NB4 (cell line): ENCODE results near the gene CTNNA2.
A peak's percentile ranks its signal among the peaks of the same experiment; 100 is the strongest.

Experiments used
- DNase-seq: peaks from one replicate; pipeline ENCODE4 v3.0.0; 2010; ENCODE audit warnings: low read depth
- H3K4me3 ChIP-seq: one replicate; pipeline ENCODE4 v1.5.1; 2011; ENCODE audit warnings: mild to moderate bottlenecking, low read depth, low read length, moderate library complexity
- MYC ChIP-seq: IDR thresholded peaks from 2 replicates; pipeline ENCODE4 v1.6.1; 2011; ENCODE audit warnings: low read depth, low read length
- POLR2A ChIP-seq: IDR thresholded peaks from 2 replicates; pipeline ENCODE4 v1.6.1; 2011; ENCODE audit warnings: mild to moderate bottlenecking; ENCODE audit not compliant: insufficient read length; ENCODE audit errors: extremely low read depth
- TF ChIP-seq, protein P1 (sequence below): IDR thresholded peaks from 2 replicates; pipeline ENCODE4 v1.6.1; 2011; ENCODE audit warnings: low read depth, low read length
- TF ChIP-seq, protein P2 (sequence below): IDR thresholded peaks from one replicate; pipeline ENCODE4 v1.5.1; 2012; ENCODE audit warnings: low read depth, low read length

The CTNNA2 gene

DNA sequence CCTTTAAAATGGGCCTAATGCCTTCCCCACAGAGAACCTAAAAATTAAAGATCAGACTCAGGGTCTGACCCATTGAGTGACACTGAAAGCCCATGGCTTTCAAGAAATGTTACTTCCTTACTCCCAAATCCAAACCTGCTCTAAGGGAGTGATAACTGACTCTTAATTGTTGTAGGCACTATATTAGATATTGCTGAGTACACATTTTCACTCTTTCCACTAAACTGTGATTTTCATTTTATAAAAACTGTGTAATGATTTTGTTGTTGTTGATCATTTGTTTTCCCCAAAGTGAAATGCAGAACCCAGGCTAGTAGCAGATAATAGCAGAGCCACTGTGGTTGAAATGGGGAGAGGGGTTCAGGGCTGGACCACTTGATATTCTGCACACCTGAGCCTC, 704.6 kb downstream of the CTNNA2 start:
- no peak overlapping the region for H3K4me3 ChIP-seq
- DNase-seq, result no peak
- TF ChIP-seq, protein P1, sequence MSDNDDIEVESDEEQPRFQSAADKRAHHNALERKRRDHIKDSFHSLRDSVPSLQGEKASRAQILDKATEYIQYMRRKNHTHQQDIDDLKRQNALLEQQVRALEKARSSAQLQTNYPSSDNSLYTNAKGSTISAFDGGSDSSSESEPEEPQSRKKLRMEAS, result no peak
- TF ChIP-seq MYC (no peak), POLR2A (no peak)
- TF ChIP-seq, protein P2, sequence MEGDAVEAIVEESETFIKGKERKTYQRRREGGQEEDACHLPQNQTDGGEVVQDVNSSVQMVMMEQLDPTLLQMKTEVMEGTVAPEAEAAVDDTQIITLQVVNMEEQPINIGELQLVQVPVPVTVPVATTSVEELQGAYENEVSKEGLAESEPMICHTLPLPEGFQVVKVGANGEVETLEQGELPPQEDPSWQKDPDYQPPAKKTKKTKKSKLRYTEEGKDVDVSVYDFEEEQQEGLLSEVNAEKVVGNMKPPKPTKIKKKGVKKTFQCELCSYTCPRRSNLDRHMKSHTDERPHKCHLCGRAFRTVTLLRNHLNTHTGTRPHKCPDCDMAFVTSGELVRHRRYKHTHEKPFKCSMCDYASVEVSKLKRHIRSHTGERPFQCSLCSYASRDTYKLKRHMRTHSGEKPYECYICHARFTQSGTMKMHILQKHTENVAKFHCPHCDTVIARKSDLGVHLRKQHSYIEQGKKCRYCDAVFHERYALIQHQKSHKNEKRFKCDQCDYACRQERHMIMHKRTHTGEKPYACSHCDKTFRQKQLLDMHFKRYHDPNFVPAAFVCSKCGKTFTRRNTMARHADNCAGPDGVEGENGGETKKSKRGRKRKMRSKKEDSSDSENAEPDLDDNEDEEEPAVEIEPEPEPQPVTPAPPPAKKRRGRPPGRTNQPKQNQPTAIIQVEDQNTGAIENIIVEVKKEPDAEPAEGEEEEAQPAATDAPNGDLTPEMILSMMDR, result no peak

DNA sequence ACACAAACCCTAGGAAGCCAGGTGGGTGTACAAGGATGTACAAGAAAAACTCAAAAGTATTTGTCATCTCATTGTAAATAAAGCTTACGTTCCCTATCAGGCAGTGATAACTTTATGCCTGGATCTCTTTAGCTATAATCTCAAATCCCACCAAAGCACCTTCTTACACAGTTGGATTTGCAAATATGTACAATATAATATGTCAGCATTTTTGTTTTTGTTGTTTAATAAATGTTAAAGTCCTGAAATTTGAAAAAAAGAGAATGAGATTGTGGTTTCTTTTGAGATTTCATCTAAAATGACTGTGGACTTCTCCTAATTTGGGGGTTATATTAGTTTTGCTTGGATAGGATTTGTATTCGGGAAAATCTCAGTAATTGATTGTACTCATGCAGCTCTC, 709.8 kb downstream of the CTNNA2 start:
- no peak overlapping the region for H3K4me3 ChIP-seq
- no peak for DNase-seq
- TF ChIP-seq POLR2A, result no peak
- TF ChIP-seq, protein P2, result no peak

DNA sequence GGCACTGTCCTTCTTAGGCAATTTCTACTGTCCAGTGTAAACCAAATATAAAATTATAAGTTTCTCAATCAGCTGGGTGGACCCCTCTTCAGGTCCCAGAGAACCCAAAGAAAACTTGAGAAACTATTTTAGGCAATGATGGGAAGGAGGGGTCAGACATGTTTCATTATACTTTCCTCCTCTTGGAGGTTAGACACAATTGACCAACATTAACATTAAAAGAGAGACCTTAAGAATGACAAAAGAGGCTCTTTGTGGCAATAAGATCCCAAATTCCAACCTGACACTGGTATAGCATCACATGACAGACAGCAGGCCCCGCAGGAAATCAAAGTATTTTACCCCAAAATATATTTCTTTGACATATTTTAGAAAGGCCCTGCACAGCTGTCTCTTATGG, 718.6 kb downstream of the CTNNA2 start:
- no peak overlapping the region for H3K4me3 ChIP-seq
- no peak for DNase-seq
- TF ChIP-seq, protein P2, result no peak
- no peak for TF ChIP-seq MYC
- TF ChIP-seq POLR2A, result no peak
- TF ChIP-seq, protein P1, result no peak

DNA sequence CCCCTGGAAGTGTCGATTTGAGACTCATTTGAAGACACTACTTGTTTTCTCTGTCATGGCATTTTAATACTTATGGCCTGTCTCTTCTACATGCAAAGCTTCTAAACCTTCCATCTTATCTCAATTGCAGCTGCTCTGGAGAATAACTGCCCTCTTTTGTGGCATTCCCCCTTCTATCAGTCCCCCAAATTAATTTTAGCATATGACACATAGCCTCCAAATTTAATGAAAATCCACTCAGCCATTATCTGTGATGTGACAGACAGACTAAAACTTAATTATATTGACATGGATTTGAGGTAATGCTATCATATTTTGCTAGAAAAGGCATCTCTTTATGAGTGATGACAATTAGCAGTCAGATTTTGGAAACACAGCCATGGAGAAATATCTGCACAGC, 720.5 kb downstream of the CTNNA2 start:
- no peak overlapping the region for H3K4me3 ChIP-seq
- TF ChIP-seq, protein P2, result no peak
- TF ChIP-seq POLR2A, result no peak
- no peak for DNase-seq

DNA sequence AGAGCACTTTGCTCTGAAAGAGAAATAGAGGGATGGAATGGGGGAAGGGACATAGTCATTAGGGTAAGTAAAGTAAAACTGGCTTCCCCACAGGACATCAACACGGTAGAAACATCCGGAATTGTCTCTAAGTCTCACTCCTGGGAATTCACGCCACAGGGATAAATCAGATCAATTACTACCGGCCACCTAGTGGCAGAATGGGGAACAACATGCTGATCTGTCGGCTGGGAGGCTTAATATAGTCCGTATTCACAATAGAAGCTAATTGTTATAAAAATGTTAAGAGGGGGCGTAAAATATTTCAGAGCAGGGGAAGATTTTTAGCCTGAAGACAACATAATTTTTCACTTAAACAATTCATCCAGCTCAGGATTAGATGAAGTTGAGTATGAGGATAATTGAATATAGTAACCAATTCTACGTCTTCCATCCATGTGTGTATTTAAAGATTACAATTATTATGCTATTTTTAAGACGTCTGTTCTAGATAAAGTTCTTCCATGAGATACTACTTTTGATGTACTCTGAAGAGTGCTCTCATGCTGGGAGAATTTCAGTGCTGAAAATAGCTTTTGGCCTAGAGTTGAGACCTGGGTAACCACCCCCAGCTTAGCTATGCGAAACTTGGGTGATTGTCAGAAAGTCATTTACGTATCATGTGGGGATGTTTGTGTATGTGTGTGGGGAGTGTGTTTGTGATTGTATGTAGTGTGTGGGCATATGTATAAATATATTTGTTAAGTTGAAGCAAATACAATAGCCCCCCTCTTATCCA, 726.0 kb downstream of the CTNNA2 start:
- TF ChIP-seq POLR2A, result no peak
- TF ChIP-seq, protein P1, result no peak
- TF ChIP-seq, protein P2, result peak; percentile 81
- no peak overlapping the region for H3K4me3 ChIP-seq
- DNase-seq, result peak; percentile 42

DNA sequence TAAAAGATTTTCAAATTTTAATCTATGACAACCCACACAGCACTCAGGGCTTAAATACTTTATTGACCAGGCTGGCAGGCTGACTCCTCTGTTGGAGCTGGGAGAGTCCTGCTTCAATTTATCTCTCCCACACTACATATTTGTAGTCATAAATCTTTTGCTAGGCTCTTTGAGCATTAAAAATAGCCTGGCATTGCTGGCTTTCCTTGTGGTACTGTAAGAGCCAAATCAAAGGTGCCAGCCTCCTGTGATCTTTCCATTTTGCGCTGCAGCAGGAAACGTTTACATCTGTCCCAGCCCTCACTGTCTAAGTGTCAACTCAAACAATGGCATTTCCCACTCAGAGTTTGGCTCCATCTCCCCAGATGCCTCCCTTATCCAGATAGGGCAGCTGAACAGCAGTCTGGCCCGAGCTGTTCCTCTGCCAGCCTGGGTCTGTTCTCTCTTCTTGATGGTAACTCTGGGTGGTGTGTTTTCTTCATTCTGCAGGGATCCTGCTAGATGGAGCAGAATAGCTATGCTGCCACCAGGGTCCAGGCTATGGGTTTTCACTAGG, 729.6 kb downstream of the CTNNA2 start:
- no peak for DNase-seq
- no peak overlapping the region for H3K4me3 ChIP-seq
- TF ChIP-seq POLR2A (no peak), MYC (no peak)
- TF ChIP-seq, protein P2, result no peak
- TF ChIP-seq, protein P1, result no peak
